ENCODE data around the gene PROX1.

DNA sequence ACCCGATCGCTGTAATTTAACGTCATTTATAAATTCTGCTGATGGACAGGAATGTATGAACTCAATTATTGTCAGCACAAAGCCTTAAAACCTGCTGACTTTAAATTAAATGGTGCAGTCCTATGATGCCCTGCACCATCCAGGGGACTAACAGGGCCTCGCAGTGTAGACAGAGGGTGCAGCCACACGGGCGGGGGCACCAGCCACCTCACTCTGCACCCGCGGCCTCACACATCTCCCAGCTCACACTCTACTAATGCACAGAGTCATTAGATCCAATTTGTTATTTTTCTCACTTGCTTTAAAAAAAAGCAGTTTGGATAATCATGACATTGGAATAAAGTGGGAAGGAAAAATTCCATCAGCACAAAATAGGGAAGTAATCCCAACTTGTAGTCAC is 49.7 kb downstream of the PROX1 start:
- TF ChIP-seq, protein P1, sequence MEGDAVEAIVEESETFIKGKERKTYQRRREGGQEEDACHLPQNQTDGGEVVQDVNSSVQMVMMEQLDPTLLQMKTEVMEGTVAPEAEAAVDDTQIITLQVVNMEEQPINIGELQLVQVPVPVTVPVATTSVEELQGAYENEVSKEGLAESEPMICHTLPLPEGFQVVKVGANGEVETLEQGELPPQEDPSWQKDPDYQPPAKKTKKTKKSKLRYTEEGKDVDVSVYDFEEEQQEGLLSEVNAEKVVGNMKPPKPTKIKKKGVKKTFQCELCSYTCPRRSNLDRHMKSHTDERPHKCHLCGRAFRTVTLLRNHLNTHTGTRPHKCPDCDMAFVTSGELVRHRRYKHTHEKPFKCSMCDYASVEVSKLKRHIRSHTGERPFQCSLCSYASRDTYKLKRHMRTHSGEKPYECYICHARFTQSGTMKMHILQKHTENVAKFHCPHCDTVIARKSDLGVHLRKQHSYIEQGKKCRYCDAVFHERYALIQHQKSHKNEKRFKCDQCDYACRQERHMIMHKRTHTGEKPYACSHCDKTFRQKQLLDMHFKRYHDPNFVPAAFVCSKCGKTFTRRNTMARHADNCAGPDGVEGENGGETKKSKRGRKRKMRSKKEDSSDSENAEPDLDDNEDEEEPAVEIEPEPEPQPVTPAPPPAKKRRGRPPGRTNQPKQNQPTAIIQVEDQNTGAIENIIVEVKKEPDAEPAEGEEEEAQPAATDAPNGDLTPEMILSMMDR (IDR thresholded peaks at IDR 0.05), result no peak
- no peak for TF ChIP-seq POLR2A (IDR thresholded peaks at IDR 0.05)
